ENCODE data around the gene GREM2. TPM values are rescaled to one million over a fixed set of nuclear protein-coding genes. Genes with fewer than 3 reads are reported as not detected.

The GREM2 gene
- total RNA-seq, 1 experiment from 2014 or later: 0.17 TPM

GRCh38 chr1:240555524-240555923, 56.4 kb downstream of the GREM2 start (continued):
- no peak for TF ChIP-seq AFF4 (CRISPR knock-in tag; IDR thresholded peaks at IDR 0.05; ENCODE audit: borderline replicate concordance)
- no peak for TF ChIP-seq CREM (CRISPR knock-in tag; IDR thresholded peaks at IDR 0.05)
- no peak for TF ChIP-seq NFYB (CRISPR knock-in tag; conservative IDR thresholded peaks at IDR 0.05; ENCODE audit: low read depth)
- no peak for TF ChIP-seq ZNF317 (CRISPR knock-in tag; IDR thresholded peaks at IDR 0.05; ENCODE audit: borderline replicate concordance, low read depth)
- no peak for TF ChIP-seq ATF3 (CRISPR knock-in tag; conservative IDR thresholded peaks at IDR 0.05)
- no peak for TF ChIP-seq GTF2I (CRISPR knock-in tag; conservative IDR thresholded peaks at IDR 0.05)
- TF ChIP-seq ZNF263 (CRISPR knock-in tag; IDR thresholded peaks at IDR 0.05; ENCODE audit: low read depth): no peak
- no peak for TF ChIP-seq IRF1 (CRISPR knock-in tag; IDR thresholded peaks at IDR 0.05)
- TF ChIP-seq TEAD1 (CRISPR knock-in tag; IDR thresholded peaks at IDR 0.05): no peak
- TF ChIP-seq PRDM15 (CRISPR knock-in tag; IDR thresholded peaks at IDR 0.05): no peak
- no peak for TF ChIP-seq TP53 (CRISPR knock-in tag; IDR thresholded peaks at IDR 0.05)
- TF ChIP-seq E2F4 (CRISPR knock-in tag; IDR thresholded peaks at IDR 0.05; ENCODE audit: borderline replicate concordance, low read depth): no peak
- no peak for TF ChIP-seq ZNF425 (CRISPR knock-in tag; conservative IDR thresholded peaks at IDR 0.05)
- no peak for TF ChIP-seq CDX4 (CRISPR knock-in tag; IDR thresholded peaks at IDR 0.05; ENCODE audit: borderline replicate concordance)
- no peak for TF ChIP-seq JUN (CRISPR knock-in tag; IDR thresholded peaks at IDR 0.05)

Measured in WTC11 (cell line).